Activated CD4-positive, alpha-beta T cell treated with anti-CD3 and anti-CD28 coated beads, Interleukin-2, amount 50 U/mL, for 24 hours (primary cell): Measurements from ENCODE around the gene IQGAP3.
"Not testable (repeated sequence)": the region's sequence is repeated elsewhere in the genome, so short reads cannot be mapped to it uniquely, and the experiment has no call there.

ENCODE experiments used
- DNase-seq, 2 donors: peaks; one replicate each; pipeline ENCODE4 v3.0.0-alpha.2; 2020; ENCODE audit warnings: low read depth in 1 of 2, low spot score in 1 of 2

The IQGAP3 gene

GRCh38 chr1:156595016-156595415 lies 22.7 kb upstream of the IQGAP3 start:
- DNase-seq = no peak

- no peak for DNase-seq
These were observed 21.8 kb upstream of the IQGAP3 start for GRCh38 chr1:156594190-156594589.

GRCh38 chr1:156593661-156593989 lies 21.3 kb upstream of the IQGAP3 start:
- no peak for DNase-seq

- no peak for DNase-seq
These were observed 20.7 kb upstream of the IQGAP3 start for GRCh38 chr1:156592910-156593660.

GRCh38 chr1:156592158-156592909 lies 20.0 kb upstream of the IQGAP3 start:
- DNase-seq = no peak

GRCh38 chr1:156591432-156592157 lies 19.2 kb upstream of the IQGAP3 start, which contains the start of gene NAXE:
Gene NAXE, plus strand, starts transcription at chr1:156591776. Its CDS starts 29 bp downstream, at chr1:156591805.
- peak in 1 of 2 donors; percentile 59 for DNase-seq

GRCh38 chr1:156591181-156591431 lies 18.7 kb upstream of the IQGAP3 start:
- no peak for DNase-seq

GRCh38 chr1:156590326-156591180 lies 18.2 kb upstream of the IQGAP3 start:
- no peak for DNase-seq

GRCh38 chr1:156589546-156589945 lies 17.2 kb upstream of the IQGAP3 start:
- DNase-seq = no peak

GRCh38 chr1:156587927-156588326 lies 15.6 kb upstream of the IQGAP3 start:
- DNase-seq = not testable (repeated sequence)

GRCh38 chr1:156586892-156587477 lies 14.6 kb upstream of the IQGAP3 start:
- no peak for DNase-seq

- DNase-seq = no peak
These were observed 14.0 kb upstream of the IQGAP3 start for GRCh38 chr1:156586323-156586722.

GRCh38 chr1:156584813-156585212 lies 12.4 kb upstream of the IQGAP3 start:
- no peak for DNase-seq

- peak in 1 of 2 donors; percentile 67 for DNase-seq
These were observed 11.7 kb upstream of the IQGAP3 start for GRCh38 chr1:156583821-156584622.

- no peak for DNase-seq
These were observed 10.1 kb upstream of the IQGAP3 start for GRCh38 chr1:156582388-156583017.

- DNase-seq = no peak
These were observed 9.5 kb upstream of the IQGAP3 start for GRCh38 chr1:156581661-156582387.

- DNase-seq = no peak
These were observed 7.1 kb upstream of the IQGAP3 start, which contains the start of gene TTC24 for GRCh38 chr1:156579472-156579871. Gene TTC24, plus strand, starts transcription at chr1:156579723. Its CDS starts 1,642 bp downstream, at chr1:156581365.

- no peak for DNase-seq
These were observed 5.7 kb upstream of the IQGAP3 start for GRCh38 chr1:156578055-156578454.

- DNase-seq = no peak
These were observed 5.2 kb upstream of the IQGAP3 start for GRCh38 chr1:156577550-156577949.
